Peyer's patch (tissue), 4 donors: Measurements from ENCODE around the gene SLC4A8. TPM values are rescaled to one million over a fixed set of nuclear protein-coding genes. Genes with fewer than 3 reads are reported as not detected.
A peak's percentile ranks its signal among the peaks of the same experiment; 100 is the strongest.

ENCODE experiments used
- DNase-seq, 3 donors: peaks; one replicate each; pipeline ENCODE4 v3.0.0-alpha.2; 2017 to 2019
- H3K27ac ChIP-seq, 4 donors: fragments of 200-600 bp; sonication (generic); one replicate each; pipeline ENCODE4 v1.5.1; 2016 to 2019
- H3K27me3 ChIP-seq, 2 donors: fragments of 200-600 bp; sonication (generic); one replicate each; pipeline ENCODE4 v1.5.1; 2019
- H3K36me3 ChIP-seq, 3 donors: fragments of 200-600 bp; sonication (generic); one replicate each; pipeline ENCODE4 v1.5.1; 2016 to 2019
- H3K4me1 ChIP-seq, 4 donors: fragments of 200-600 bp; sonication (generic); one replicate each; pipeline ENCODE4 v1.5.1; 2016 to 2019
- H3K4me3 ChIP-seq, 4 donors: fragments of 200-600 bp; sonication (generic); 1 replicate in 3 of 4; 2 replicates in 1 of 4; pipeline ENCODE4 v1.5.1; 2016 to 2019; ENCODE audit warnings: mild to moderate bottlenecking in 1 of 4
- H3K9me3 ChIP-seq, 4 donors: fragments of 200-600 bp; sonication (generic); one replicate each; pipeline ENCODE4 v1.5.1; 2016 to 2019; ENCODE audit warnings: mild to moderate bottlenecking in 1 of 4
- CTCF ChIP-seq, 6 experiments: fragments of 450-650 bp in 4 of 6; fragments of 200-600 bp in 2 of 6; sonication (generic) in 1 of 6; IDR thresholded peaks; one replicate each; pipeline ENCODE4 v1.5.1; 2017 to 2019; ENCODE audit warnings: antibody characterized with exemption in 6 of 6, mild to moderate bottlenecking in 3 of 6, moderate library complexity in 1 of 6
- POLR2A ChIP-seq, 2 donors: fragments of 450-650 bp; IDR thresholded peaks; one replicate each; pipeline ENCODE4 v1.5.1; 2017; ENCODE audit warnings: antibody characterized with exemption in 2 of 2, mild to moderate bottlenecking in 2 of 2, moderate library complexity in 2 of 2
- total RNA-seq, 4 donors: library from RNA; depleted of rRNA; stranded (reverse); fragments of >200 nt; gene quantifications; one replicate each; pipeline ENCODE4 v1.1.0, GENCODE V29; 2016

The SLC4A8 gene
- total RNA-seq, 4 donors from 2014 or later, result 1.9 to 49.5 (median 7.1) TPM

- DNase-seq, result no peak
- Histone ChIP-seq H3K4me1 (peaks cover 0 to 32% (median 2%) of the 10 kb centered on the region in 4 donors), H3K27ac (no peak overlapping the region), H3K4me3 (no peak overlapping the region), H3K9me3 (no peaks in the 10 kb centered on the region), H3K36me3 (no peaks in the 10 kb centered on the region), H3K27me3 (peaks cover 0 to 7% of the 10 kb centered on the region in 2 donors)
- TF ChIP-seq POLR2A (IDR thresholded peaks at IDR 0.05) (no peak), CTCF (IDR thresholded peaks at IDR 0.05) (no peak)
Observed at GRCh38 chr12:51388846-51389245, 35.8 kb upstream of the SLC4A8 start.

GRCh38 chr12:51389302-51389999 is 35.2 kb upstream of the SLC4A8 start:
- H3K27me3 ChIP-seq, result peaks cover 0 to 7% of the 10 kb centered on the region in 2 donors
- H3K36me3 ChIP-seq, result no peaks in the 10 kb centered on the region
- H3K4me3 ChIP-seq, result no peak overlapping the region
- TF ChIP-seq POLR2A (IDR thresholded peaks at IDR 0.05) (no peak), CTCF (IDR thresholded peaks at IDR 0.05) (no peak)
- peak overlapping the region in 1 of 4 donors; percentile 27 for H3K27ac ChIP-seq
- DNase-seq, result peak in 1 of 3 donors; percentile 46
- H3K4me1 ChIP-seq, result peaks cover 0 to 38% (median 2%) of the 10 kb centered on the region in 4 donors
- no peaks in the 10 kb centered on the region for H3K9me3 ChIP-seq

GRCh38 chr12:51390457-51390856 is 34.2 kb upstream of the SLC4A8 start:
- DNase-seq, result peak in 1 of 3 donors; percentile 40
- no peaks in the 10 kb centered on the region for H3K36me3 ChIP-seq
- H3K4me1 ChIP-seq, result peaks cover 0 to 47% (median 3%) of the 10 kb centered on the region in 4 donors
- no peaks in the 10 kb centered on the region for H3K9me3 ChIP-seq
- peak overlapping the region in 3 of 4 donors; percentile 71 to 84 (median 79) for H3K4me3 ChIP-seq
- TF ChIP-seq CTCF (IDR thresholded peaks at IDR 0.05) (no peak), POLR2A (IDR thresholded peaks at IDR 0.05) (no peak)
- H3K27ac ChIP-seq, result peak overlapping the region in 2 of 4 donors; percentile 84 to 85
- H3K27me3 ChIP-seq, result peaks cover 0 to 7% of the 10 kb centered on the region in 2 donors

- H3K36me3 ChIP-seq, result no peaks in the 10 kb centered on the region
- H3K27me3 ChIP-seq, result peaks cover 0 to 7% of the 10 kb centered on the region in 2 donors
- peak in 2 of 6 experiments; percentile 2 to 11 for TF ChIP-seq CTCF (IDR thresholded peaks at IDR 0.05)
- TF ChIP-seq POLR2A (IDR thresholded peaks at IDR 0.05), result no peak
- DNase-seq, result peak; percentile 43 to 63 (median 62)
- peak overlapping the region; percentile 48 to 84 (median 75) for H3K4me3 ChIP-seq
- peaks cover 0 to 49% (median 5%) of the 10 kb centered on the region in 4 donors for H3K4me1 ChIP-seq
- H3K27ac ChIP-seq, result peak overlapping the region; percentile 52 to 85 (median 72)
- no peaks in the 10 kb centered on the region for H3K9me3 ChIP-seq
Observed at GRCh38 chr12:51390891-51391282, 33.7 kb upstream of the SLC4A8 start.

GRCh38 chr12:51391283-51392123 is 33.1 kb upstream of the SLC4A8 start, which contains the start of gene GALNT6:
TSS of gene GALNT6 (minus strand) at chr12:51391406. CDS start at chr12:51379781, 11,625 bp downstream.
- Histone ChIP-seq H3K27ac (peak within 1 kb of the TSS; percentile 52 to 85 (median 72)), H3K36me3 (no peaks in the 10 kb centered on the region), H3K4me1 (peaks cover 0 to 49% (median 5%) of the 10 kb centered on the region in 4 donors), H3K4me3 (peak within 1 kb of the TSS; percentile 48 to 84 (median 75)), H3K27me3 (peaks cover 0 to 7% of the 10 kb centered on the region in 2 donors), H3K9me3 (no peaks in the 10 kb centered on the region)
- peak; percentile 83 to 91 (median 87) for DNase-seq
- peak; percentile 34 to 78 for TF ChIP-seq POLR2A (IDR thresholded peaks at IDR 0.05)
- TF ChIP-seq CTCF (IDR thresholded peaks at IDR 0.05), result no peak
